GM19438 (cell line): Measurements from ENCODE around the gene ZBTB8A.
"Not testable (repeated sequence)": the region's sequence is repeated elsewhere in the genome, so short reads cannot be mapped to it uniquely, and the experiment has no call there.

Experiments
- ATAC-seq: cut with Tn5 transposase; IDR thresholded peaks from one replicate; pipeline ENCODE4 v1.9.1; 2021; ENCODE audit warnings: low read depth; ENCODE audit not compliant: unreplicated experiment

The ZBTB8A gene

DNA sequence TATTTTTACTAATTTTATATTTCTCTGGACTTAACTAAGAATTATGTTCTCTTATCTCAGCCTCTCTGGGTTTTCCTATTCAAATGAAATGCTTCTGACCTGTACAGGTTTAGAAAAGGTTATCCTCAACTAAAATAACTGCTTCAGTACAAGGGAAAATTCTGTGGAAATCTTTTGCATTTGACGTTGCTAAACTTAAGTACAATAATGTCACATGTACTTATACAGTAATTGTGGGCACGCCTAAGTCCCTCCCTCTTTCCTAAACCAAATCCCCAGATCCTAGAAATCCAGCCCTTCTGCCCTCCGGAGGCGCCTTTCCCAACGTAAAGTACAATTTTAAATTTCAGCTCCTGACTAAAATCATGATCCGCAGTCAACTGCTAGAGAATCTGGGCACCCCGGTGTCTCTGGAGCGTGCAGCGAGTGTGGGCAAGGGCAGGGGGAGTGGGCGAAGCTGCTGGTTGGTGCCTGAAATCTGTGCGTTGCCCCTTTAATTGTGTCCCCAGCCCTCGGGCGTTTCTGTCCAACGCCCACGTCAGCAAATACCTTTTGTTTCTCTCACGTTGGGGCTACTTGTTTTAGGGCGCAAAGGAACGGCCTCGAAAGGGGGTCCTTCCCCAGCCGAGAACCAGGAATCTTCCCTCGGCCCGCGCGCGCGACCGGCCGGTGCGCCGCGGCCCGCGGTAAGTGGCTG is at the start of gene ZBTB8A:
ZBTB8A (plus strand) TSS at position 541 of the 697 bp plus-strand sequence. CDS start 53,505 bp downstream, outside the sequence.
- ATAC-seq, result no peak

DNA sequence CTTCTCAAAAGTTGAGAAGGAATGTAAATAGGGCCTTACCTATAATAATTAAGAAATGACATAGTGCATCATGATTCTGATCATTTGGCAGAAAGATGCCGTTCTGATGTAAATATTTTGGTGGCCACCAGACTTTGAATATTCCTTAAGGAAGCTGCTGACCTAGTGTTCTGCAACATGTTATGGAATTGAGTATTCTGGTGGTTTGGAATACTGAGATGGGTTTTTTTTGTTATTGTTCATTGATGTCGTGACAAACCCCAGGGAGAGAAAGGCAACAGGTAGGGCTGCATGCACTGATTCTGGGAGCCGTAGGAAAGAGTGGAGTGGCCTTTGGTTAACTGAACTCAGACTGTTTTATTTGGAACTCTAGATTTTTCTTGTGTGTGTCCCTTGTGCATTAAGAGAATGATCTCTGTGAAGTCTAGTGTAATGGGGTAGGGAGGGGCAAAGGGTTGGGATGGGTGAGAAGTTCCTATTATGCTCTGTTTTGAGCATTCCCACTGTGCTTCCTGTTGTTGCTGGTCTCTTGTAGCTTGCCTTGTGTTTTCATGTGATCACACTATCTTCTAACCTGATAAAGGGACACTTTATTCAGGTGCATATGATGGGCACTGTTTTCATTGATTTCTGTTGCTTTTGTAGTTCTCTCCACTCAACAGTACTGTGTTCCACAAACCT is 49.3 kb upstream of the ZBTB8A start:
- no peak for ATAC-seq

- ATAC-seq, result no peak
These were observed 47.8 kb upstream of the ZBTB8A start for GRCh38 chr1:32491386-32491785.

GRCh38 chr1:32494196-32494595 is 45.0 kb upstream of the ZBTB8A start:
- no peak for ATAC-seq

DNA sequence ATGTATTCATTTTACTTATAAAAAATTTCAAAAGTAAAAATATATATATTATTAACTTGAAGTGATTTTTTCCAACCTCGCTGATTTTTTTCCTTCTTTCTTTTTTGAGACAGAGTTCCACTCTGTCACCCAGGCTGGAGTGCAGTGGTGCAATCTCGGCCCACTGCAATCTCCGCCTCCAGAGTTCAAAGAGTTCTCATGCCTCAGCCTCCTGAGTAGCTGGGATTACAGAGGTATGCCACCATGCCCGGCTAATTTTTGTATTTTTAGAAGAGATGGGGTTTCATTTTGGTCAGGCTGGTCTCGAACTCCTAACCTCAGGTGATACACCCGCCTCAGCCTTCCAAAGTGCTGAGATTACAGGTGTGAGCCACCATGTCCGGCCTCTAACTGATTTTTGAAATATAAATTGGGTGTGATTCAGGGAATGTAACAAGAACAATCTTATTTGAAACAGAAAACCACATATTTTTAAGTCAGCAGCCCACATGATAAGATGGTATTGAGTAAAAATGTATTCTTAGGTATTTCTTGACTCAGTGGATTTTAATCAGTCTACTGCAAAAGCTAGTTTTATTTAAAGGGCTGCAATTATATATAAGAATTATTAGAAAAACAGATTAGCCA is 44.4 kb upstream of the ZBTB8A start:
- ATAC-seq, result no peak

- ATAC-seq, result no peak
These were observed 43.1 kb upstream of the ZBTB8A start for GRCh38 chr1:32496127-32496526.

DNA sequence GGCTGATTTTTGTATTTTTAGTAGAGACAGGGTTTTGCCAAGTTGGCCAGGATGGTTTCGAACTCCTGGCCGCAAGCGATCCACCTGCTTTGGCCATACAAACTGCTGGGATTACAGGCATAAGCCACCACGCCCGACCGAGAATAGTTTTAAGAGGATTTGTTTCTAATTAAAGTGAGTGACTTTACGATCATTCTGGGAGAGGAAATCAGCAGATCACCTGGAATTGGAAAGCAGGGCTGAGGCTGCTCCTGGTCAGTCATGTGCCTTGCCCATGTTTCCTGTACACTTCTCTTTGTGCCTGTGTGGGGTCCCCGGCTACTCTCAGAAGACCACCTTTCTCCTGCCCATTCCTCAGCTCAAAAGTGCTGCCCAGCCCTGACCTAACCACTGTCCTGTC is 40.5 kb upstream of the ZBTB8A start:
- no peak for ATAC-seq

DNA sequence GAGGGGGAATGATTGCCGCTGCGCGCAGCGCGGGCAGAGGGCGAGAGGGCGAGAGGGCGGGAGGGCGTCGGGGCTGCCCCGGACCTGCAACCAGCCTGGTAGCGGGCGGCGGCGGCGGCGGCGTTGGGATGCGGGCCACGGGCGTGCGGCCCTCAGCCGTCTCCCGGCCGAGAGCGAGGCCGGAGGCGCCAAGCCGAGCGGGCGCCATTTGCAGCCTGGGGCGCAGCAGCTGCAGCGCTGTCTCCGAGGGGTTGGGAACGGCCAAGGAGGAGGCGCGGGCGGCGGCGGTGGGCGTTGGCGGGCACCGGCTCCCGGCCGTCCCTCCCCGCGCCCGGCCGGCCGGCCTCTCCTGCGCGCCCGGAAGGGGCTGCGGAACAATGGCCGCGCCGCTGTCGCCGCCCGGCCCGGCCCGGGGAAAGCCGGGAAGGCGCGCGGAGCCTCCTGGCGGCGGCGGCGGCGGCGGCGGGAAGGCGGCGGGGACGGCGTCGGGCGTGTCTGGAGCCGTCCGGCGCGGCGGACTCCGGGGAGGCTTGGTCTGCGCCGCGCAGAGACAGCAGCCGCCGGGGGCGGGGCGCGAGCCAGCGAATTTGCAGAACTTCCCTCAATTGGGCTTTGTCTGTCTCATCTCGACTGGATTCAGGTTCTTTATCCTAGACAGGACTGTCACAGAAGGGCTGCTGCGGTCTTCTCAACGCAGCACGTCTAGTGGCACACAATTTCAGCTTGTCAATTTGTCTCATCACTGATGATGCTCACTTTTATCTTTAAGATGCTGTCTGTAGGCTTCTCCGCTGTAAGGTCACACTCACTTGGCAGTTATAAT is 38.6 kb upstream of the ZBTB8A start:
- no peak for ATAC-seq

GRCh38 chr1:32501865-32502264 is 37.4 kb upstream of the ZBTB8A start:
- no peak for ATAC-seq

- no peak for ATAC-seq
These were observed 36.1 kb upstream of the ZBTB8A start for GRCh38 chr1:32503153-32503552.

DNA sequence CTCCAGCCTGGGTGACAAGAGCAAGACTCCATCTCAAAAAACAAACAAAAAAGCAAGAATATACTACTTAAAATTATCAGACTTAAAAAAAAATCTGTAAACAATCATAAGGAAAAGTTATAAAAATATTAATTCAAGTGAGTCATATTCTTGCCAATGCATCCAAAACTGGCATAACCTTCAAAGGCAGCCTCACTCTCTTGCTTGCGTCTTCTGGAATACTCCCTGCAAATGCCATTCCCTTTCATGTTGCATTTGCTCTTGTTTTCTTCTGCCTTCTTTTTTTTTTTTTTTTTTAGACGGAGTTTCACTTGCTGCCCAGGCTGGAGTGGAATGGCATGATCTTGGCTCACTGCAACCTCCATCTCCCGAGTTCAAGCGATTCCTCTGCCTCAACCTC is 32.2 kb upstream of the ZBTB8A start:
- ATAC-seq, result no peak

- ATAC-seq, result no peak
These were observed 30.5 kb upstream of the ZBTB8A start for GRCh38 chr1:32508761-32509160.

GRCh38 chr1:32509939-32510338 is 29.3 kb upstream of the ZBTB8A start:
- no peak for ATAC-seq

GRCh38 chr1:32516402-32516801 is 22.8 kb upstream of the ZBTB8A start:
- no peak for ATAC-seq

- ATAC-seq, result no peak
These were observed 20.3 kb upstream of the ZBTB8A start for GRCh38 chr1:32518976-32519375.

DNA sequence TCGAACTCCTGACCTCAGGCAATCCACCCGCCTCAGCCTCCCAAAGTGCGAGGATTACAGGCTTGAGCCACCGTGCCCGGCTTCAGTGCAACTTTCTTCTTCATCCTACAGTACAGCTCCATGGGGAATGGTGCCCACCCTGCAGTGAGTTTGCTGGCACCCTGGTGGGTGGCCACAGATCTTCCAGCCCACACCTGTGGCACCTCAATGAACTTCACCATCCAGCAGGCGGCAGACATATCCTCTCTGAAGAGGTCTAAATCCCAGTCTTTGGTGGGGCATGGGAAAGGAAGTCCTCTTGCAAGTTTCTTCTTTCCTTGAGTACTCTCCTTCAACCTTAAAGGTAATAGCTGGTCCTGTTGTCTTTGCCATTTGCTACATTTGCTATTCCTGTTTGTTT is 18.1 kb upstream of the ZBTB8A start:
- ATAC-seq, result no peak

DNA sequence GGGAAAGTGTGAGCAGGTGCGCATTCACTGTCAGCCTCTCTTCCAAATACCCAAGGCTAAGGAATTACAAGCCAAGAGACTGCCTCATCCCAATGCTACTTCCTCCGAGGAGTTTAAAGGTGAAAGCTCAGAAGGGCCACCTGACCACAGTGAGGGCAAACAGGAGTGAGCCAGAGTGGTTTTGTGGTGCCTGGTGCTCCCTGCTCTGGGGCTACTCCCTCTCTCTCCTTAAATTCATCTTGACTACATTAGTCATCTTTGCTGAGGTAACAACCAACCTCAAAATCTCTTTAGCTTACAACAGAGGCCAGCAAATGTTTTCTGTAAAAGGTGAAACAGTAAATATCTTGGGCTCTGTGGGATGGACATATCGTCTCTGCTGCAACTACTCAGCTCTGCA is 14.2 kb upstream of the ZBTB8A start:
- no peak for ATAC-seq

DNA sequence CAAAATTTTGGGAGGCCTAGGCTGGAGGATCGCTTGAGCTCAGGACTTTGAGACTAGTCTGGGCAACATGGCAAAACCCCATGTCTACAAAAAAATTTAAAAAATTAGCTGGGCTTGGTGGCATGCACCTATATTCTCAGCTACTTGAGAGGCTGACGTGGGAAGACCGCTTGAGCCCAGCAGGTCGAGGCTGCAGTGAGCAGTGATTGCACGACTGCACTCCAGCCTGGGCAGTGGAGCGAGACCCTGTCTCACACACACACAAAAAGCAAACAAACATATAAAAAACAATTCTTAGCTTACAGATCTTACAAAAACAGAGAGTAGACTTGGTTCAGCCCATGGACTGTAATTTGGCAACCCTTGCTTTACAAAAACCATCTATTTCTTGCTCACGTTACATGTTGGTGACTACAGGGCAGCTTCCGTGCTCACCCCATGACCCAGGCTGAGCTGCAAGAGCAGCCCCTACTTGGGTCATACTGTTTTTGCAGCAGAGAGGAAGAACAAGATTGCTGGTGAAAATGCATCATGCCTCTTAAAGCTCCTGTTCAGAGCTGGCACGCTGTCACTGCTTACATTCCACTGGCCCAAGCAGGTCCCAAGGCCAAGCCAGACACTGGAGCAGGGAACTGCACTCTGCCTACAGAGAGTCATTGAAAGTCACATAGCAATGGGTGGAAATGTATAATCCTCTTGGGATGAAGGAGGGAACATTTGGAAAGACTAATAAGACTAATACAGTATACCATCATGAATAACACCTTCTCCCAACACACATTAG is 13.4 kb upstream of the ZBTB8A start:
- ATAC-seq, result no peak

GRCh38 chr1:32528550-32528949 is 10.7 kb upstream of the ZBTB8A start:
- ATAC-seq, result not testable (repeated sequence)

GRCh38 chr1:32533792-32534327 is 5.4 kb upstream of the ZBTB8A start:
- no peak for ATAC-seq
